Measurements from ENCODE around the gene KCNIP1.

The KCNIP1 gene

GRCh38 chr5:170470808-170471404, 32.9 kb upstream of the KCNIP1 start:
- Histone ChIP-seq H3K27ac (no peak overlapping the region), H3K9me3 (ENCODE audit: low read depth, low read length) (no peaks in the 10 kb centered on the region), H3K9ac (ENCODE audit: insufficient read length) (no peak overlapping the region), H3K4me3 (no peak overlapping the region), H3K36me3 (ENCODE audit: insufficient read depth, low read length) (no peaks in the 10 kb centered on the region)
- no peak for DNase-seq (ENCODE audit: low read depth, low spot score)
- TF ChIP-seq POLR2AphosphoS5 (IDR thresholded peaks at IDR 0.05; ENCODE audit: borderline replicate concordance, low read depth, low read length) = no peak
- TF ChIP-seq EZH2 (IDR thresholded peaks at IDR 0.05) = no peak
- no peak for TF ChIP-seq FOXP2 (optimal IDR thresholded peaks at IDR 0.05; ENCODE audit: control extremely low read depth, extremely low read length, insufficient read depth)

DNA sequence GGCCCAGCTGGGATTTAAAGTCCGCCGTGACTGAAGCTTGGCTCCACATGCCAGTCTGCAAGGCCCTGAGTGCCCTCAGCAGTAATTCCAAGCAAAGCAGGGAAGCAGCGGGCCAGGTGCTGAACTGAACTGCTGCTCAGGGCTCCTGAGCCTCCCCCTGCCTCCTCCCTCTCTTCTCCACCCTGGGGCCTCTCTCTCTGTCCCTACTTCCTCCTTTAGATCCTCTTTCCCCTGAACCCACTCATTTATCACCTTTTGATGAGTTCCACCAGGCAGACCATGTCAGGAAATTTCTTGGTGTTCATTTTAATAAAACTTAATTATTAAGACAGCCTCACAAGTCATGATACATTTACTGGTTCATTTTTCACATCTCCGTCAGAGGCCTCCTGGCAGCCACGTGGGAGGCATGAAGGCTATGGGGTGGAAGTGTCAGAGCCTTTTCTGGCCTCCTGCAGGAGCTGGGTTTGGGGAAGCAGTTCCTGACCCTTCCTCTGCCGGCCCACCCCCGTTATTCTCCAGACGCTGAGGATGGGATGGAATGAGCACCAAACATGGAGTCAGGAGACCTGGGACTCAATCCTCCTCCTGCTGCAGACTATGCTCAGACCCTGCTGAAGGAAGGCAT, 32.2 kb upstream of the KCNIP1 start:
- Histone ChIP-seq H3K36me3 (ENCODE audit: insufficient read depth, low read length) (no peaks in the 10 kb centered on the region), H3K9ac (ENCODE audit: insufficient read length) (no peak overlapping the region), H3K9me3 (ENCODE audit: low read depth, low read length) (no peaks in the 10 kb centered on the region), H3K27ac (no peak overlapping the region), H3K4me3 (no peak overlapping the region)
- no peak for DNase-seq (ENCODE audit: low read depth, low spot score)
- TF ChIP-seq POLR2AphosphoS5 (IDR thresholded peaks at IDR 0.05; ENCODE audit: borderline replicate concordance, low read depth, low read length) (no peak), FOXP2 (optimal IDR thresholded peaks at IDR 0.05; ENCODE audit: control extremely low read depth, extremely low read length, insufficient read depth) (no peak), EZH2 (IDR thresholded peaks at IDR 0.05) (no peak)

- TF ChIP-seq EZH2 (IDR thresholded peaks at IDR 0.05) (no peak), FOXP2 (optimal IDR thresholded peaks at IDR 0.05; ENCODE audit: control extremely low read depth, extremely low read length, insufficient read depth) (no peak), POLR2AphosphoS5 (IDR thresholded peaks at IDR 0.05; ENCODE audit: borderline replicate concordance, low read depth, low read length) (no peak)
- Histone ChIP-seq H3K9me3 (ENCODE audit: low read depth, low read length) (no peaks in the 10 kb centered on the region), H3K9ac (ENCODE audit: insufficient read length) (no peak overlapping the region), H3K4me3 (no peak overlapping the region), H3K36me3 (ENCODE audit: insufficient read depth, low read length) (no peaks in the 10 kb centered on the region), H3K27ac (no peak overlapping the region)
- no peak for DNase-seq (ENCODE audit: low read depth, low spot score)
Observed at GRCh38 chr5:170473642-170474041, 30.2 kb upstream of the KCNIP1 start.

- Histone ChIP-seq H3K4me3 (no peak overlapping the region), H3K27ac (no peak overlapping the region), H3K9me3 (ENCODE audit: low read depth, low read length) (no peaks in the 10 kb centered on the region), H3K36me3 (ENCODE audit: insufficient read depth, low read length) (no peaks in the 10 kb centered on the region), H3K9ac (ENCODE audit: insufficient read length) (no peak overlapping the region)
- DNase-seq (ENCODE audit: low read depth, low spot score) = no peak
- TF ChIP-seq EZH2 (IDR thresholded peaks at IDR 0.05) (no peak), POLR2AphosphoS5 (IDR thresholded peaks at IDR 0.05; ENCODE audit: borderline replicate concordance, low read depth, low read length) (no peak), FOXP2 (optimal IDR thresholded peaks at IDR 0.05; ENCODE audit: control extremely low read depth, extremely low read length, insufficient read depth) (no peak)
Observed at GRCh38 chr5:170474489-170475274, 29.1 kb upstream of the KCNIP1 start.

DNA sequence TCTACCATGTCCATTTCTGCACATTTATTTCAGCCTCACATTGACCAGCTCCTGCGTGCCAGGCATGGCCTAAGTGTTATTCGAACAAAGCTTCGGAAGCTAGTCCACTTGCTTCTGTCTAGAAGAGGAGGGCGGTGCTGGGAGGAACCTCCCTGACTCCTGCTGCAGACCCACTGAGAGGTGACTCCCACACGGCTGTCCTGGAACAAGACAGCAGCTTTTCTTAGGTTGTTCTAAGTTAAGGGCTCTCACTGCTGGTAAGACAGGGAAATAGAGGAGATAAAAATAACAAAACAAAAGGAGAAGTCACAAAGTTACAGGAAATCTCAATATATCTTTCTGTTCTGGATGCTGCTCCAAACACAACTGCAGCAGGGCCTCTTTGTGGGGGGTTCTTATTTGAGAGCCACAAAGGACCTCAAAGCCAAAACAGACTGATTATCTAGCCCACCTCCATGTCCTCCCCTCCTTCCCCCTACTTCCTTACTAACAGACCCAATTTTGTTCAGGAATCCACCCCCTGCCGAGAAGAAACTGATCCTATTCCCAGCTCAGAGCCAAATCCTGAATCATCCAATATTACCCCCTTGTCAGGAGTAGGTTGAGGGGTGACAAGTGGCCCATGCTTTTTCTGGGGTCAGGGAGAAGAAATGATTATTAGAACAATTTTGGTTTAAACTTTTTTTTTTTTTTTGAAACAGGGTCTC, 28.4 kb upstream of the KCNIP1 start:
- TF ChIP-seq FOXP2 (optimal IDR thresholded peaks at IDR 0.05; ENCODE audit: control extremely low read depth, extremely low read length, insufficient read depth) = no peak
- TF ChIP-seq POLR2AphosphoS5 (IDR thresholded peaks at IDR 0.05; ENCODE audit: borderline replicate concordance, low read depth, low read length) = no peak
- no peak for TF ChIP-seq EZH2 (IDR thresholded peaks at IDR 0.05)
- Histone ChIP-seq H3K9me3 (ENCODE audit: low read depth, low read length) (no peaks in the 10 kb centered on the region), H3K36me3 (ENCODE audit: insufficient read depth, low read length) (no peaks in the 10 kb centered on the region), H3K9ac (ENCODE audit: insufficient read length) (no peak overlapping the region), H3K4me3 (no peak overlapping the region), H3K27ac (no peak overlapping the region)
- no peak for DNase-seq (ENCODE audit: low read depth, low spot score)

- no peak overlapping the region for H3K4me3 ChIP-seq
- TF ChIP-seq POLR2AphosphoS5 (IDR thresholded peaks at IDR 0.05; ENCODE audit: borderline replicate concordance, low read depth, low read length) (no peak), FOXP2 (optimal IDR thresholded peaks at IDR 0.05; ENCODE audit: control extremely low read depth, extremely low read length, insufficient read depth) (no peak), EZH2 (IDR thresholded peaks at IDR 0.05) (no peak)
- no peak overlapping the region for H3K27ac ChIP-seq
Observed at GRCh38 chr5:170476704-170477103, 27.1 kb upstream of the KCNIP1 start.

GRCh38 chr5:170477906-170478305, 25.9 kb upstream of the KCNIP1 start:
- no peaks in the 10 kb centered on the region for H3K36me3 ChIP-seq (ENCODE audit: insufficient read depth, low read length)
- H3K9me3 ChIP-seq (ENCODE audit: low read depth, low read length) = no peaks in the 10 kb centered on the region
- no peak overlapping the region for H3K9ac ChIP-seq (ENCODE audit: insufficient read length)
- no peak for TF ChIP-seq EZH2 (IDR thresholded peaks at IDR 0.05)
- DNase-seq (ENCODE audit: low read depth, low spot score) = no peak
- H3K4me3 ChIP-seq = no peak overlapping the region
- no peak overlapping the region for H3K27ac ChIP-seq

More at GRCh38 chr5:170476704-170477103, 27.1 kb upstream of the KCNIP1 start:
- H3K36me3 ChIP-seq (ENCODE audit: insufficient read depth, low read length) = no peaks in the 10 kb centered on the region
- no peaks in the 10 kb centered on the region for H3K9me3 ChIP-seq (ENCODE audit: low read depth, low read length)
- no peak for DNase-seq (ENCODE audit: low read depth, low spot score)
- H3K9ac ChIP-seq (ENCODE audit: insufficient read length) = no peak overlapping the region

DNA sequence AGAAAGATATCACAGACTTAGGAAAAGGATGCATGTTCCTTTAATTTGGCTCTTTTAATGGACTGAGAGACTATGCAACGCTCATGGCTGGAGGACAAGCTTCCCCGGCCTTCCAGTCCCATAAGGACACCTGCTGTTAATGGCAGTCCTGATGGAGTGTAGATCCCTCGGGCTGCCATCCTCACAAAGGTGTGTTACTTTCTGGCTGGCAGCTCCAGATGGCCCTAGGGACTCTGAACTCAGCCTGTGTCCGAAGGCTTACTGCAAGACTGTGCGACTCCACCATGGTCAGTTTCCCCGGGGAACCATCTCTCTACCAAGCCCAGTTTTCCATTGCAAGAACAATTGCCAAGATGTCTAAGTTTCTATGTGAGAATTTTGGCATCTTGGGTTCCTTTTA, 25.5 kb upstream of the KCNIP1 start:
- no peaks in the 10 kb centered on the region for H3K9me3 ChIP-seq (ENCODE audit: low read depth, low read length)
- DNase-seq (ENCODE audit: low read depth, low spot score) = no peak
- H3K27ac ChIP-seq = no peak overlapping the region
- H3K4me3 ChIP-seq = no peak overlapping the region
- H3K9ac ChIP-seq (ENCODE audit: insufficient read length) = no peak overlapping the region
- H3K36me3 ChIP-seq (ENCODE audit: insufficient read depth, low read length) = no peaks in the 10 kb centered on the region
- no peak for TF ChIP-seq FOXP2 (optimal IDR thresholded peaks at IDR 0.05; ENCODE audit: control extremely low read depth, extremely low read length, insufficient read depth)
- no peak for TF ChIP-seq EZH2 (IDR thresholded peaks at IDR 0.05)
- no peak for TF ChIP-seq POLR2AphosphoS5 (IDR thresholded peaks at IDR 0.05; ENCODE audit: borderline replicate concordance, low read depth, low read length)
